ENCODE data around the gene CCT5. TPM values are rescaled to one million over a fixed set of nuclear protein-coding genes. Genes with fewer than 3 reads are reported as not detected.

The CCT5 gene
- total RNA-seq, 4 donors from 2014 or later, result 100 to 165 (median 142) TPM

DNA sequence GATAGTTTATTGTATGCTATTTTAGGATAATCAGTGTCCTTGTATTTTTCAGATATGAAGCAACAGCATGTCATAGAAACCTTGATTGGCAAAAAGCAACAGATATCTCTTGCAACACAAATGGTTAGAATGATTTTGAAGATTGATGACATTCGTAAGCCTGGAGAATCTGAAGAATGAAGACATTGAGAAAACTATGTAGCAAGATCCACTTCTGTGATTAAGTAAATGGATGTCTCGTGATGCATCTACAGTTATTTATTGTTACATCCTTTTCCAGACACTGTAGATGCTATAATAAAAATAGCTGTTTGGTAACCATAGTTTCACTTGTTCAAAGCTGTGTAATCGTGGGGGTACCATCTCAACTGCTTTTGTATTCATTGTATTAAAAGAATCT, 14.5 kb downstream of the CCT5 start:
- H3K4me3 ChIP-seq, result no peak overlapping the region
- DNase-seq (ENCODE audit: extremely low spot score), result no peak
- WGBS, result 63% methylated on average over 3 of the region's 3 CpGs
- H3K27me3 ChIP-seq, result no peaks in the 10 kb centered on the region
- peak overlapping the region in 1 of 4 donors; percentile 34 for H3K27ac ChIP-seq (replicated peaks in 1 of 4)
- no peaks in the 10 kb centered on the region for H3K4me1 ChIP-seq
- intact Hi-C loops (cut with DNase I), result no loop called here
- no peak for TF ChIP-seq EP300 (IDR thresholded peaks at IDR 0.05)
- TF ChIP-seq POLR2A (IDR thresholded peaks at IDR 0.05; ENCODE audit: low read depth), result no peak
- no peak for TF ChIP-seq POLR2AphosphoS5 (IDR thresholded peaks at IDR 0.05)
- H3K36me3 ChIP-seq, result peaks cover 43 to 66% (median 63%) of the 10 kb centered on the region in 4 donors
- H3K9me3 ChIP-seq, result no peaks in the 10 kb centered on the region

DNA sequence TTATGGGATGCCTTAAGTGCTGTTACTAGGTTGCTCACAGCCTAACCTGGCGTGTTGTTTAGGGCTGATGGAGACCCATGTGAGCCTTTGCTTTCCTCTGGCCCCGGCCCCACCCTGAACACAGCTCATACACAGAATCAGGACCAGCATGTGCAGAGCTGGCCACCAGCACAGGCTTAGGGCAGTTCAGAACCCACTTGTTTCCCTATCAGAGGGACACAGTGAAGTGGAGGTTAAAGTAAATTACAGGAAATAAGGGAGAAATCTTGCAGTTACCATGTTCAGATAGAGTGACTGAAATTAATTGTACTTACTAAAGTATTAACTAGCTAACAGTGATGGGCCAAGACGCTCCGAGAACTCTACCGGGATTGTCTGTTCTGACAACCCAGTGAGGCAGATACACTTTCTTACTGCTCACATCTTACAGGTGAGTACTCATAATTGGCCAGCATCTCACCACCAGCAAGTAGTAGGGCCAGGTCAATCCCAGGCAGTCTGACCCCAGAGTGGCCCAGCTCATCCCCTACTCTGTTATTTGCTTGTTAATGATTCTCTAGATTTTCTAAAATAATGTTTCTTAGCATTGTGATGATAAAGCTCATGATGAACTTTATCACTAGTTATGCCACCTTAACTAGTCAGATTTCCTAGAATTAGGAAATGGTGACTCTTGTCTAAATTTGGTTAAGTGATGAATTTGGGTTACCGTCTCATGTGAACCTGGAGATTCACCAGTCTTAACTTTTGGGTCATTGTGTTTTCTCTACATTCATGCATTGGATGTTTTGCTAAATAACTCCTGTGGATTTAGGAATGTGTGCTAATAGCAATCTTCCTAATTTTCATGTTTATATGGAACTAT, 15.4 kb downstream of the CCT5 start:
- DNase-seq (ENCODE audit: extremely low spot score), result no peak
- Histone ChIP-seq H3K36me3 (peaks cover 34 to 58% (median 54%) of the 10 kb centered on the region in 4 donors), H3K4me1 (no peaks in the 10 kb centered on the region), H3K4me3 (no peak overlapping the region), H3K27me3 (no peaks in the 10 kb centered on the region), H3K27ac (replicated peaks in 1 of 4) (peak overlapping the region in 1 of 4 donors; percentile 34), H3K9me3 (no peaks in the 10 kb centered on the region)
- TF ChIP-seq POLR2AphosphoS5 (IDR thresholded peaks at IDR 0.05), result no peak
- WGBS, result 73% methylated on average over 5 of the region's 6 CpGs
- intact Hi-C loops (cut with DNase I), result no loop called here

- no peaks in the 10 kb centered on the region for H3K4me1 ChIP-seq
- peaks cover 28 to 51% (median 48%) of the 10 kb centered on the region in 4 donors for H3K36me3 ChIP-seq
- intact Hi-C loops (cut with DNase I), result no loop called here
- H3K27ac ChIP-seq (replicated peaks in 1 of 4), result no peak overlapping the region
- H3K4me3 ChIP-seq, result no peak overlapping the region
- DNase-seq (ENCODE audit: extremely low spot score), result no peak
- TF ChIP-seq, protein P1, sequence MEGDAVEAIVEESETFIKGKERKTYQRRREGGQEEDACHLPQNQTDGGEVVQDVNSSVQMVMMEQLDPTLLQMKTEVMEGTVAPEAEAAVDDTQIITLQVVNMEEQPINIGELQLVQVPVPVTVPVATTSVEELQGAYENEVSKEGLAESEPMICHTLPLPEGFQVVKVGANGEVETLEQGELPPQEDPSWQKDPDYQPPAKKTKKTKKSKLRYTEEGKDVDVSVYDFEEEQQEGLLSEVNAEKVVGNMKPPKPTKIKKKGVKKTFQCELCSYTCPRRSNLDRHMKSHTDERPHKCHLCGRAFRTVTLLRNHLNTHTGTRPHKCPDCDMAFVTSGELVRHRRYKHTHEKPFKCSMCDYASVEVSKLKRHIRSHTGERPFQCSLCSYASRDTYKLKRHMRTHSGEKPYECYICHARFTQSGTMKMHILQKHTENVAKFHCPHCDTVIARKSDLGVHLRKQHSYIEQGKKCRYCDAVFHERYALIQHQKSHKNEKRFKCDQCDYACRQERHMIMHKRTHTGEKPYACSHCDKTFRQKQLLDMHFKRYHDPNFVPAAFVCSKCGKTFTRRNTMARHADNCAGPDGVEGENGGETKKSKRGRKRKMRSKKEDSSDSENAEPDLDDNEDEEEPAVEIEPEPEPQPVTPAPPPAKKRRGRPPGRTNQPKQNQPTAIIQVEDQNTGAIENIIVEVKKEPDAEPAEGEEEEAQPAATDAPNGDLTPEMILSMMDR (IDR thresholded peaks at IDR 0.05), result no peak
- TF ChIP-seq POLR2A (IDR thresholded peaks at IDR 0.05; ENCODE audit: low read depth) (no peak), EP300 (IDR thresholded peaks at IDR 0.05) (no peak), POLR2AphosphoS5 (IDR thresholded peaks at IDR 0.05) (no peak)
- H3K27me3 ChIP-seq, result no peaks in the 10 kb centered on the region
- WGBS, result 47% methylated on average over 4 of the region's 4 CpGs
- no peaks in the 10 kb centered on the region for H3K9me3 ChIP-seq
Observed at GRCh38 chr5:10266137-10266536, 16.1 kb downstream of the CCT5 start.

DNA sequence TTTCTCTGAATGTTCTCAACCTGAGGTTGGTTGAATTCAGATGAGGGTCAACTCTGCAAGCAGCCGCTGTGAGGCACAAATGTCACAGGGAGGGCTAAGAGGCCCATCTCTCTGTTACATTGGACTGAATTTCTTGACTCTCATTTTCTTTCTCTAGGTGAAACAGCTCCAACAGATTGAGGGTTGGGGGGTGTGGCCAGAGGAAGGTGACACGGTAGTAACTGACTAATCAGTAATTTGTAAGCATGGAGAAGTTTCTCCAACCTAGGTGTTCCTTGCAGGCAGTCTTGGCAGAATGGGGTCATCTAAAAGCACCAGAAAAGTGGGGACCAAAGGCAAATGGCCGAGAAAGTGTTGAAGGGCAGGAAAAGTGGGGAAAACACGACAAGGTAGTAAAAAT, 16.8 kb downstream of the CCT5 start:
- TF ChIP-seq EP300 (IDR thresholded peaks at IDR 0.05) (no peak), POLR2AphosphoS5 (IDR thresholded peaks at IDR 0.05) (no peak), POLR2A (IDR thresholded peaks at IDR 0.05; ENCODE audit: low read depth) (no peak)
- TF ChIP-seq, protein P1 (IDR thresholded peaks at IDR 0.05), result no peak
- intact Hi-C loops (cut with DNase I), result no loop called here
- 92% methylated on average over 4 of the region's 4 CpGs for WGBS
- no peak for DNase-seq (ENCODE audit: extremely low spot score)
- H3K36me3 ChIP-seq, result peaks cover 21 to 44% (median 41%) of the 10 kb centered on the region in 4 donors
- H3K4me3 ChIP-seq, result no peak overlapping the region
- H3K27me3 ChIP-seq, result no peaks in the 10 kb centered on the region
- H3K9me3 ChIP-seq, result no peaks in the 10 kb centered on the region
- H3K27ac ChIP-seq (replicated peaks in 1 of 4), result no peak overlapping the region
- H3K4me1 ChIP-seq, result no peaks in the 10 kb centered on the region

GRCh38 chr5:10268100-10268499, 18.0 kb downstream of the CCT5 start:
- intact Hi-C loops (cut with DNase I), result no loop called here
- TF ChIP-seq POLR2A (IDR thresholded peaks at IDR 0.05; ENCODE audit: low read depth) (no peak), EP300 (IDR thresholded peaks at IDR 0.05) (no peak), POLR2AphosphoS5 (IDR thresholded peaks at IDR 0.05) (no peak)
- TF ChIP-seq, protein P1 (IDR thresholded peaks at IDR 0.05), result no peak
- DNase-seq (ENCODE audit: extremely low spot score), result no peak
- Histone ChIP-seq H3K4me1 (no peaks in the 10 kb centered on the region), H3K27me3 (no peaks in the 10 kb centered on the region), H3K9me3 (no peaks in the 10 kb centered on the region), H3K27ac (replicated peaks in 1 of 4) (no peak overlapping the region), H3K4me3 (no peak overlapping the region), H3K36me3 (peaks cover 8 to 31% (median 28%) of the 10 kb centered on the region in 4 donors)
- 97% methylated on average over 10 of the region's 10 CpGs for WGBS

All from esophagus muscularis mucosa (tissue), 4 donors.